Measurements from ENCODE around the gene CFAP97.
"Not testable (repeated sequence)": the region's sequence is repeated elsewhere in the genome, so short reads cannot be mapped to it uniquely, and the experiment has no call there.

CFAP97 gene

DNA sequence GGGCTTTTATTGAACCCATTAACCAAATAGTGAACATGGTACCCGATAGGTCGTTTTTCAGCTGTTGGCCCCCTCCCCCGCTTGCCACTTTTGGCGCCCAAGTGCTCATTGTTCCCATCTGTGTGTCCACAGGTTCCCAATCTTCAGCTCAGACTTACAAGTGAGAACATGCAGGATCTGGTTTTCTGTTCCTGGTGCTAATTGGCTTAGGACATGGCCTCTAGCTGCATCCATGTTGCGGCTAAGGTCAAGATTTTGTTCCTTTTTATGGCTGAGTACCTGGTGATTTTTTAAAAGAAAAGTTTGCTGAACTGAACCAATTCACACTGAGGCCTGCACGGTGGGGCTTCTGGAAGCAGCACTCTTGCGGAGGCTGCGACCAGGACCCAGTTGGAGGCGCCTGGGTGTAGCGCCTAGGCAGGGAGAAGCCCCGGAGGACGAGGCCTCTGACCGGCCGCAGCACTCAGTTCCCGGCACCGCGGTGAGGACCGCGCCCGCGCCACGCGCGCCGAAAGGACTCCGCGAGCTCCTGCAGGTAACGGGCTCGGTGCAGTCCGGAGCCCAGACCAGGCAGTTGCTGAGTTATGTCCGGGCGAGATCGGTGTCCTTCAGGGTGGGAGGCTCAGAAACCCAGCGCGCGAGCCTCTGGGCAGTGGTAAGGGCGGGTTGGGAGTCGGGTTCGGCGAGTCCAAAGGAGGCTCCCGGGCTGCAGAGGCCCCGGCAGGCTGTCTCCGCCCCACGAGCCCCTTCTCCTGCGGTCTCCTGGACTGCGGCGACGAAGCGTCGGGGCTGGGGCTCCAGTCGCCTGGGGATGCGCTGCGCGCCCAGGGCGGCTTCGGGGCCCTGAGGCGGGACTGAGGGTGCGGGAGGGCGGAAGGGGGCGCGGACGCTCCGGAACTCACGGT lies 76.5 kb downstream of the CFAP97 start:
- peaks cover 7 to 10% of the 10 kb centered on the region in 2 donors for H3K4me1 ChIP-seq (ENCODE audit: control insufficient read depth in 2 of 2, insufficient read depth in 2 of 2, low read length in 2 of 2)
- no peaks in the 10 kb centered on the region for H3K9me3 ChIP-seq (ENCODE audit: control insufficient read depth in 2 of 2, low read length in 2 of 2)
- H3K4me3 ChIP-seq (ENCODE audit: low read length in 2 of 2), result peak overlapping the region; percentile 57 to 59
- H3K36me3 ChIP-seq (ENCODE audit: control insufficient read depth in 2 of 2, insufficient read depth in 2 of 2, low read length in 2 of 2), result no peaks in the 10 kb centered on the region
- peak overlapping the region in 1 of 2 donors; percentile 17 for H3K9ac ChIP-seq (ENCODE audit: low read depth in 1 of 2, low read length in 2 of 2)
- H3K27ac ChIP-seq (ENCODE audit: low read depth in 2 of 2, low read length in 2 of 2), result no peak overlapping the region
- H3K27me3 ChIP-seq (ENCODE audit: control insufficient read depth in 2 of 2, insufficient read depth in 2 of 2, low read length in 2 of 2), result peaks cover 7 to 25% of the 10 kb centered on the region in 2 donors

DNA sequence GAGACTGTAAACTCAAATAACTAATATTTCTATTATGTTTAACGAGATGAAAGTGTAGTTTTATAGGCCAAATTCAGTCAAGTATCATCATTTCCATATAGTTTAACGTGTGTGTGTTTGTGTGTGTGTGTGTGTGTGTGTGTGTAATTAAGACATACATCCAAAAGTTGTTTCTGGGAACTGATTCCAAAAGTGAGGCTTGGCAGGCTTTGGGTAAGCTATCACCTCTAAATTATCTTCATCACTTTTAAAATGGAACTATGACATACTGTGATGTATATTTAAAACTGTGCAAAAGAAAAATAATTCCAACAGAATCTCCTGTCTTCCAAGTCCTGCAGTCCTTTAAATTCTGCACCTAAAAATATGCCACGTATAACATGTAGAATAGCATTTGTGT lies 79.8 kb downstream of the CFAP97 start:
- Histone ChIP-seq H3K4me3 (ENCODE audit: low read length in 2 of 2) (no peak overlapping the region), H3K27me3 (ENCODE audit: control insufficient read depth in 2 of 2, insufficient read depth in 2 of 2, low read length in 2 of 2) (peaks cover 7 to 23% of the 10 kb centered on the region in 2 donors), H3K27ac (ENCODE audit: low read depth in 2 of 2, low read length in 2 of 2) (no peak overlapping the region), H3K4me1 (ENCODE audit: control insufficient read depth in 2 of 2, insufficient read depth in 2 of 2, low read length in 2 of 2) (peaks cover 7 to 9% of the 10 kb centered on the region in 2 donors), H3K9ac (ENCODE audit: low read depth in 1 of 2, low read length in 2 of 2) (no peak overlapping the region), H3K36me3 (ENCODE audit: control insufficient read depth in 2 of 2, insufficient read depth in 2 of 2, low read length in 2 of 2) (no peaks in the 10 kb centered on the region), H3K9me3 (ENCODE audit: control insufficient read depth in 2 of 2, low read length in 2 of 2) (no peaks in the 10 kb centered on the region)

DNA sequence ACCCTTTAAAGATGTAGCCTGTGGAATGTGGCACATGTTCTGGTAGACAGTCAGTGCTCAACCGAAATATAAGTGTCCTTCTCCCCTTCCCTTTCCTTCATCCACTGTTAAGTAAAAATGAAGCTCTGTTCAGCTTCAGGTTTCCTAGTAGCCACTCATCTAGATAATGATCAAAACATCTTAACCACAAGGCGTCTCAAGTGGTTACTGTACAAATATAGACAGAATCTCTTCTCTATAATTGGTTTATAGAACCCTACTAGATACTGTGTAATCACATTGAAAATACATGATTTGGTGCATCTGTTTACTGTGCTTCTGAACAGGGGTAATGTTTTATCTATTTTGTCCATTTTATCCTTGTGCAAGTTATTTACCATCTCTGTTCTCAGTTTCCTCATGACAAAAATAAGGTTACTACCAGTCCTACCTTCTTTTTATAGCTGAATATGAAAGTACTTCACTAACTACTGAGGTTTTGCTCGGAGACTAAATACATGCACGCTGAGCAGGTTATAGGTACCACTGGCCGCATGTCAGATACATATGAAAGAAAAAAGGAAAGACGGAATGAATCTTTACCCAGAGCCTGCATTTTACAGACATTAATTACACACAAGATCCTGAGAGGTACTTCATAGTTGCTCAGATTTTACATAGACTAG lies 81.0 kb downstream of the CFAP97 start:
- Histone ChIP-seq H3K9ac (ENCODE audit: low read depth in 1 of 2, low read length in 2 of 2) (no peak overlapping the region), H3K27me3 (ENCODE audit: control insufficient read depth in 2 of 2, insufficient read depth in 2 of 2, low read length in 2 of 2) (peaks cover 7 to 16% of the 10 kb centered on the region in 2 donors), H3K27ac (ENCODE audit: low read depth in 2 of 2, low read length in 2 of 2) (no peak overlapping the region)

DNA sequence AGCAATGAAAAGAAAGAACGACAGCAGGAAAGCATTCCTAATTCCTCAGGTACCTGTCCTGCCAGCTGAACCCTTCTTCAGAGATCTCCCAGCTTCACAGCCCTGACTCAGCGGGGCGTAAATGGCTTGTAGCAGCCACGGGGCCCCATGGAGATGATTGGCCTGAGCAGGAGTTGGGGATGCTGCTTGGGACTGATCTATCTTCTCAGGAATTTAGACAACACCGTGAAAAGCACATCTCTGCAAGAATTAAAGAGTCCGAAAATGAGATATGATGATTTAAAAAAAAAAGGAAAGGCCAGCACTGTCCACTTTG lies 83.2 kb downstream of the CFAP97 start:
- Histone ChIP-seq H3K9me3 (ENCODE audit: control insufficient read depth in 2 of 2, low read length in 2 of 2) (no peaks in the 10 kb centered on the region), H3K4me1 (ENCODE audit: control insufficient read depth in 2 of 2, insufficient read depth in 2 of 2, low read length in 2 of 2) (no peaks in the 10 kb centered on the region), H3K9ac (ENCODE audit: low read depth in 1 of 2, low read length in 2 of 2) (no peak overlapping the region), H3K36me3 (ENCODE audit: control insufficient read depth in 2 of 2, insufficient read depth in 2 of 2, low read length in 2 of 2) (no peaks in the 10 kb centered on the region), H3K27me3 (ENCODE audit: control insufficient read depth in 2 of 2, insufficient read depth in 2 of 2, low read length in 2 of 2) (peaks cover 0 to 6% of the 10 kb centered on the region in 2 donors), H3K4me3 (ENCODE audit: low read length in 2 of 2) (no peak overlapping the region), H3K27ac (ENCODE audit: low read depth in 2 of 2, low read length in 2 of 2) (no peak overlapping the region)

More for the DNA sequence above, 81.0 kb downstream of the CFAP97 start:
- Histone ChIP-seq H3K36me3 (ENCODE audit: control insufficient read depth in 2 of 2, insufficient read depth in 2 of 2, low read length in 2 of 2) (no peaks in the 10 kb centered on the region), H3K4me3 (ENCODE audit: low read length in 2 of 2) (no peak overlapping the region), H3K4me1 (ENCODE audit: control insufficient read depth in 2 of 2, insufficient read depth in 2 of 2, low read length in 2 of 2) (peaks cover 6 to 7% of the 10 kb centered on the region in 2 donors), H3K9me3 (ENCODE audit: control insufficient read depth in 2 of 2, low read length in 2 of 2) (no peaks in the 10 kb centered on the region)

- Histone ChIP-seq H3K4me1 (ENCODE audit: control insufficient read depth in 2 of 2, insufficient read depth in 2 of 2, low read length in 2 of 2) (no peaks in the 10 kb centered on the region), H3K4me3 (ENCODE audit: low read length in 2 of 2) (no peak overlapping the region), H3K27ac (ENCODE audit: low read depth in 2 of 2, low read length in 2 of 2) (no peak overlapping the region), H3K9ac (ENCODE audit: low read depth in 1 of 2, low read length in 2 of 2) (no peak overlapping the region), H3K36me3 (ENCODE audit: control insufficient read depth in 2 of 2, insufficient read depth in 2 of 2, low read length in 2 of 2) (no peaks in the 10 kb centered on the region), H3K27me3 (ENCODE audit: control insufficient read depth in 2 of 2, insufficient read depth in 2 of 2, low read length in 2 of 2) (peaks cover 0 to 5% of the 10 kb centered on the region in 2 donors), H3K9me3 (ENCODE audit: control insufficient read depth in 2 of 2, low read length in 2 of 2) (no peaks in the 10 kb centered on the region)
These were observed 83.7 kb downstream of the CFAP97 start for GRCh38 chr4:185119927-185120630.

DNA sequence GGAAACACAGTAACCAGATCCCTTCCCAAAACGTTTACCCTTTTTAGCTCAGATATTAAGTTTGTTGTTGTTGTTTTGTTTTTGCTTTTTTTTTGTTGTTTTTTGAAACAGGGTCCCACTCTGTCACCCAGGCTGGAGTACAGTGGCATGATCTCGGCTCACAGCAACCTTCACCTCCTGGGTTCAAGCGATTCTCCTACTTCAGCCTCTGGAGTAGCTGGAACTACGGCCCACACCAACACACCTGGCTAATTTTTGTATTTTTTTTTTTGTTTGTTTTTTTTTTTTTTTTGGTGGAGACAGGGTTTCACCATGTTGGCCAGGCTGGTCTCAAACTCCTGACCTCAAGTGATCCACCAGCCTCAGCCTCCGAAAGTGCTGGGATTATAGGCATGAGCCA lies 84.3 kb downstream of the CFAP97 start:
- H3K36me3 ChIP-seq (ENCODE audit: control insufficient read depth in 2 of 2, insufficient read depth in 2 of 2, low read length in 2 of 2); H3K4me1 ChIP-seq (ENCODE audit: control insufficient read depth in 2 of 2, insufficient read depth in 2 of 2, low read length in 2 of 2); H3K9ac ChIP-seq (ENCODE audit: low read depth in 1 of 2, low read length in 2 of 2); H3K4me3 ChIP-seq (ENCODE audit: low read length in 2 of 2); H3K27ac ChIP-seq (ENCODE audit: low read depth in 2 of 2, low read length in 2 of 2); H3K9me3 ChIP-seq (ENCODE audit: control insufficient read depth in 2 of 2, low read length in 2 of 2); H3K27me3 ChIP-seq (ENCODE audit: control insufficient read depth in 2 of 2, insufficient read depth in 2 of 2, low read length in 2 of 2): not testable (repeated sequence)

GRCh38 chr4:185118876-185119275 lies 84.9 kb downstream of the CFAP97 start:
- no peaks in the 10 kb centered on the region for H3K4me1 ChIP-seq (ENCODE audit: control insufficient read depth in 2 of 2, insufficient read depth in 2 of 2, low read length in 2 of 2)
- no peak overlapping the region for H3K4me3 ChIP-seq (ENCODE audit: low read length in 2 of 2)
- no peaks in the 10 kb centered on the region for H3K27me3 ChIP-seq (ENCODE audit: control insufficient read depth in 2 of 2, insufficient read depth in 2 of 2, low read length in 2 of 2)
- no peak overlapping the region for H3K9ac ChIP-seq (ENCODE audit: low read depth in 1 of 2, low read length in 2 of 2)
- H3K9me3 ChIP-seq (ENCODE audit: control insufficient read depth in 2 of 2, low read length in 2 of 2), result no peaks in the 10 kb centered on the region
- H3K27ac ChIP-seq (ENCODE audit: low read depth in 2 of 2, low read length in 2 of 2), result no peak overlapping the region
- no peaks in the 10 kb centered on the region for H3K36me3 ChIP-seq (ENCODE audit: control insufficient read depth in 2 of 2, insufficient read depth in 2 of 2, low read length in 2 of 2)

GRCh38 chr4:185117300-185117934 lies 86.4 kb downstream of the CFAP97 start:
- H3K36me3 ChIP-seq (ENCODE audit: control insufficient read depth in 2 of 2, insufficient read depth in 2 of 2, low read length in 2 of 2), result no peaks in the 10 kb centered on the region
- H3K4me1 ChIP-seq (ENCODE audit: control insufficient read depth in 2 of 2, insufficient read depth in 2 of 2, low read length in 2 of 2), result no peaks in the 10 kb centered on the region
- H3K27ac ChIP-seq (ENCODE audit: low read depth in 2 of 2, low read length in 2 of 2), result no peak overlapping the region
- no peaks in the 10 kb centered on the region for H3K27me3 ChIP-seq (ENCODE audit: control insufficient read depth in 2 of 2, insufficient read depth in 2 of 2, low read length in 2 of 2)
- H3K4me3 ChIP-seq (ENCODE audit: low read length in 2 of 2), result no peak overlapping the region
- H3K9me3 ChIP-seq (ENCODE audit: control insufficient read depth in 2 of 2, low read length in 2 of 2), result no peaks in the 10 kb centered on the region
- H3K9ac ChIP-seq (ENCODE audit: low read depth in 1 of 2, low read length in 2 of 2), result no peak overlapping the region

- H3K9ac ChIP-seq (ENCODE audit: low read depth in 1 of 2, low read length in 2 of 2), result no peak overlapping the region
- no peaks in the 10 kb centered on the region for H3K27me3 ChIP-seq (ENCODE audit: control insufficient read depth in 2 of 2, insufficient read depth in 2 of 2, low read length in 2 of 2)
- no peaks in the 10 kb centered on the region for H3K9me3 ChIP-seq (ENCODE audit: control insufficient read depth in 2 of 2, low read length in 2 of 2)
- no peak overlapping the region for H3K4me3 ChIP-seq (ENCODE audit: low read length in 2 of 2)
- H3K27ac ChIP-seq (ENCODE audit: low read depth in 2 of 2, low read length in 2 of 2), result no peak overlapping the region
- H3K36me3 ChIP-seq (ENCODE audit: control insufficient read depth in 2 of 2, insufficient read depth in 2 of 2, low read length in 2 of 2), result no peaks in the 10 kb centered on the region
- no peaks in the 10 kb centered on the region for H3K4me1 ChIP-seq (ENCODE audit: control insufficient read depth in 2 of 2, insufficient read depth in 2 of 2, low read length in 2 of 2)
These were observed 88.0 kb downstream of the CFAP97 start for GRCh38 chr4:185115827-185116232.
